Activated T-helper 1 cell treated with Interleukin-2 at 50 U/mL for 16 hours (primary cell): Measurements from ENCODE around the gene SNRNP70.
"Not testable (repeated sequence)": the region's sequence is repeated elsewhere in the genome, so short reads cannot be mapped to it uniquely, and the experiment has no call there.

Experiments
- DNase-seq: peaks from one replicate; pipeline ENCODE4 v3.0.0-alpha.2; 2020; ENCODE audit warnings: low read depth

Gene SNRNP70

DNA sequence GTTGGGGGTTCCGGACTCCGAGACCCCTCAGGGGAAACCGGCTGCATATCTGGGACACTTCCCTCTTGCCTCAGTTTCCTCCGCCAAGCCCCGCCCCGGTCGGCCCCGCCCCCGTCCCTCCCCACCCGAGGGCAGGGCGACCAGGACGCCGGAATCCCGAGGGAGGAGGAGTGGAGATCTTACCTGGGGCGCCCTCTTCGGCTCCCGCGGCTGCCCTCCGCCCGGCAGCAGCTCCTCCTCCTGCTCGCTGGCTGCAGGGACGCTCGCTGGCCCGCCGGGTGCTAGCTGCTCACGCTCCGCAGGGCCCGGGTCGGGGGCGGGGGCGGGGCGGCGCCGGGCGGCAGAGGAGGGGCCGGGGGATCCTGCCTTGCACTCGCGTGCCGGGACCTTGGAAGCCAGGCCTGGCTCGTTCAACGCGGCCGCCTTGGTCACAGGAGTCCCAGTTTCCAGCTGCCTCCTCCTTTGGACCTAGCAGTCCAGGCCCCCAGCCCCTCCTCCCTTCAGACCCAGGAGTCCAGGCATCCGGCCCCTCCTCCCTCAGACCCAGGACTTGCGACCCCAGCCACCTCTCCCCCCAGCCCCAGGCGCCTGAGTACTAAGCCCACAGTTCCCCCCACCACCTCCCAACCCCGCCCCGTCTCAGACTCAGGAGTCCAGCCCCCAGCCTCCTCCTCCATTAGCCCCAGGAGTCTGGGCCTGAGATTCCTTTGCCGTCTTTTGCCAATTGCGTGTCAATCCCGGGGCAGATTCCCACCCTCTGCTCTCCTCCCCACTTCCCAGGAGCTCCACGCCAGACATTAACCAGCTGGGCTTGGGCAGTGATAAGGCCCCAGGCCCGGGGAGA is 20.3 kb upstream of the SNRNP70 start, which contains the start of gene NTF4:
NTF4 (minus strand) TSS at position 51 of the 844 bp plus-strand sequence. CDS start 2,821 bp downstream, outside the sequence.
- no peak for DNase-seq

DNA sequence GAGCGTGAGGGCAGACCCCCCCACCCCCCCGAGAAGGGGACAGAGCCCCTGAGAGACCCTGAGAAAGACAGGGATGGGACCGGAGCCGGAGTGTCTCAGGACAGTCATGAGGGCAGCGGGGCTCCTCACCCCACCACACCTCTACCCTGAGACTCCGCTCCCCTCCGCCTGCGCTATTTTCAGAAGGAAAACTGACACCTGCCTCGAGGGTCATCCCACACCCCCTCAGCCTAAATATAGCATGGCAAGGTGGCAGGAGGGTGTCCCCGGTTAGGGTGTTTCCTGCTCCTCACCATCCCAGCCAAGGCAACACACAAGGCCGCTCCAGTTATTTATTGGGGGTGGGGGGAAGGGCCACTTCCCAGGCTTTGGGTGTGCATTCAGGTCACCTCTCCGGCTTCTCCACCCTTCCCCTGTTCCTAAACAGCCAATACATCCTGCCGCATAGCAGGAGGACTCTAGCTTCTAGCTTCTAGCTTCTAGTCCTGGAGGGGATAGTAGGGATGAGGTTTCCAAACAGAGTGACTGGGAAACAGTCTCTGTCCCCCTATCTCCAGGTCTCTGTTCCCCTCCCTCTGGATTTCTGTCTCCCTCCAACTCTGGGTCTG is 19.2 kb upstream of the SNRNP70 start:
- DNase-seq = no peak

DNA sequence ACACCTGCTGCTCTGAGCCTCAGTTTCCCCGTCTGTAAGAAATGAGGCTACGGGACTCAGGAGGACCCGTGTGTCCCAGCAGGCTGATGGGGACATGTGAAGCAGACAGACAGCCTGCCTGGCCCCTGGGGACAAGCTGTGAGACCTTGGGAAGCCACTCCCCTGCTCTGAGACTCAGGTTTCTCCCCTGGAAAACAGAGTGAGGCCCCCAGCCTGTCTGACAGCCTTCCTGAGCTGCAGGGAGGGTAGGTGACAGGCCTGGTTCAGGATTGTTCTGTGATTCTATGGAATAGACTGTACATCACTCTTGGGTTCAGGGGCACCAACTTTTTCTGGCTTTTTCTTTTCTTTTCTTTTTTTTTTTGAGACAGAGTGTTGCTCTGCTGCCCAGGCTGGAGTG is 17.7 kb upstream of the SNRNP70 start:
- DNase-seq = no peak

DNA sequence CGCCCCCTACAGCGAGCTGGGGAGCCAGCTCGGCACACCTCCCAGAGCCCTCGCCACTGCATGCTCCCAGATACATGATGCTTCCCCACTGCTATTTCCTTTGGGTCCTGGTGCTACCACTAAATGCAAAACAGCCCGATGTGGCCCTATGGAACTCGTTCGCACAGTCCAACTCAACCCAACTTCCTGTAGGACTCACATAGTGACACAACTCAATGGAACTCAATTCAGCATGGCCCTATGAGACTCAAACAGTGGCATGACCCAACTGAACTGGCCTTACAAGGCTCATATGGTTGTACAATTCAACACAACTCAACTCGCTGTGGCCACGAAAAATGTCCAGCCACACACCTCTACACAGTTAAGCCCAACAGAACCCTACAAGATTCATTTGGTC is 16.2 kb upstream of the SNRNP70 start:
- no peak for DNase-seq

DNA sequence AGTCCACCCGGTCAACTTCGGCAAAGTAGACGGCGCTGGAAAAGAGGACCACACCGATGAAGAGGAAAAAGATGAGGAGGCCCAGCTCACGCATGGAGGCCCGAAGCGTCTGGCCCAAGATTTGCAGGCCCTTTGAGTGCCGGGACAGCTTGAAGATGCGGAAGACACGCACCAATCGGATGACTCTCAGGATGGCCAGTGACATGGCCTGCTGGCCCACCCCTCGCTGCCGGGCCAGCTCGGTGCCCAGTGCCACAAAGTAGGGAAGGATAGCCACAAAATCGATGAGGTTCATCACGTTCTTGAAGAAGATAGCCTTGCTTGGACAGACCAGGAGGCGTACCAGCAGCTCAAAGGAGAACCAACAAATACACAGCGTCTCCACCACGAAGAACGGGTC is 14.8 kb upstream of the SNRNP70 start:
- DNase-seq = no peak

DNA sequence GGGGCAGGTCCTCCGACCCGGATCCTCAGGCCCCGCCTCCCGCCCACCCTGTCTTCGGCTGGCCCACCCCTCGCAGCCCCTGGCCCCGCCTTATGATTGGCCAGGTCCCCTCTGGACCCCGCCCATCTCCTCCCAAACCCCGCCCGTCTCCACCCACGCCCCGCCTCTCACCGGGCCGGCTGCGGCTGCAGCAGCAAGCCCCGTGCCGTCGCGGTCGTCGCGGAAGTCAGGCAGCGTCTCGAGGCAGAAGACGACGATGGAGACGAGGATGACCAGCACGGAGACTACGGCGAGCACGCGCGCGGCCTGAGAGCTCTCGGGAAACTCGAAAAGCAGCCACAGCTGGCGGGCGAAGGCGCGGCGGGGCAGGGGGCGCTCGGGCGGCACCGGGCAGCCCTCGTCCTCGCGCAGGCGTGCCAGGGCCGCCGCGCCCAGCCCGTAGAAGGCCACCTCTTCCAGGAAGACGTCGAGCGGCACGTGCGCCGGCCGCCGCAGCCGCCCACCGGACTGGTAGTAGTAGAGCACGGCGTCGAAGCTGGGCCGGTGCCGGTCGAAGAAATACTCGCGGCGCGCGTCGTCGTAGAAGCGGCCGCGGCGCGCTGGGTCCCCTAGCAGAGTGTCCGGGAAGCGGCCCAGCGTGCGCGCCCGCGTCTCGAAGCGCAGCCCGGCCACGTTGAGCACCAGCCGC is 13.2 kb upstream of the SNRNP70 start:
- no peak for DNase-seq

DNA sequence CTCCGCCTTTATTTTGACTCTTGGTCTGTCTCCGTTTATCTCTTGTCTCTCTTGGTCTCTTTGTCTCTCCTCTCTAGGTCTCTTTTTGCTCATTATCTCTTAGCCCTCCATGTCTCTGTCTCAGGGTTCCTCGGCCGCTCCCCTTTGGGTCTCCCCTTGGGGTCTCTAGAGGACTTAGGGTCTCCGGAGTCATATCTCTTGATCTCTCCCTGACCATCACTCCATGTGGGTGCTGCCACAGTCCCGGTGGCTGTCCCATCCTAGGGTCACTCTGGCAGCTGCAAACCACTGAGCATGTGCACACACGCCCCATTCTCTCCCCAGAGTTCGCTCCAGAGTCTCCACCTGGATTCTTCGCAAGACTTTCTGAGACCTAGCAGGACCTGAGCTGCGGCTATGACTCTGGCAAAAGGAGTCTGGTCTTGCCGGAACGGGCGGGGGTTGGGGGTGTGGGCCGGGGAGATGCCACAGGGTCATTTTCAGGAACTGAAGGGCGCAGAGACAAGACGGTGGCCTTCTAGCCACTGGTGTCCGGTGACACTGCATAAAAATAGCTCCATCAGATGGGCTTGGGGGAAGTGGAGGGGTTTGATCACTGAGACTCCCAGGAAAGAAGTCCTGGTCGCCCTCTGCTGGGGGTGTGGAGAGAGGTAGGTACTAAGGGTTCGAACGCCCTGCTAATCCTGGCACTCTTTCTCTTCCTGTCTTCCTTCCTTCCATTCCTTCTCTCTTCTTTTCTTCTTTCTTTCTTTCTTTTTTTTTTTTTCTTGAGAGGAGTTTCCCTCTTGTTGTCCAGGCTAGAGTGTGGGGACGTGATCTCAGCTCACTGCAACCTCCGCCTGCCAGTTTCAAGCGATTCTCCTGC is 11.5 kb upstream of the SNRNP70 start:
- DNase-seq = no peak

- DNase-seq = not testable (repeated sequence)
Measured at GRCh38 chr19:49074869-49075268, 10.4 kb upstream of the SNRNP70 start.

DNA sequence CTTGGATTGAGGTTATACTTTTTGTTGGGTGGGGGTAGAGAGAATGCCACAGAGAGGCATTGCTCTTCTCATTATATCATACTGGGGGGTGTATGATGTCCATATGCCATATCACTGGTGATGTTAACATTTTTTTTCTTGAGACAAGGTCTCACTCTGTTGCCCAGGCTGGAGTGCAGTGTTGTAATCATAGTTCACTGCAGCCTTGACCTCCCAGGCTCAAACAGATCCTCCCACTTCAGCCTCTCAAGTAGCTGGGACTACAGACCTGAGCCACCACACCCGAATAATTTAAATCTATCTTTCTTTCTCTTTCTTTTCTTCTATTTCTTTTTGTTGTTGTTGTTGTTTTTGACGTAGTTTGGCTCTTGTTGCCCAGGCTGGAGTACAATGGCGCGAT is 4.9 kb upstream of the SNRNP70 start:
- no peak for DNase-seq

GRCh38 chr19:49081273-49081672 is 4.0 kb upstream of the SNRNP70 start:
- DNase-seq = no peak

- no peak for DNase-seq
Measured at GRCh38 chr19:49084206-49085019, 838 bp upstream of the SNRNP70 start.

DNA sequence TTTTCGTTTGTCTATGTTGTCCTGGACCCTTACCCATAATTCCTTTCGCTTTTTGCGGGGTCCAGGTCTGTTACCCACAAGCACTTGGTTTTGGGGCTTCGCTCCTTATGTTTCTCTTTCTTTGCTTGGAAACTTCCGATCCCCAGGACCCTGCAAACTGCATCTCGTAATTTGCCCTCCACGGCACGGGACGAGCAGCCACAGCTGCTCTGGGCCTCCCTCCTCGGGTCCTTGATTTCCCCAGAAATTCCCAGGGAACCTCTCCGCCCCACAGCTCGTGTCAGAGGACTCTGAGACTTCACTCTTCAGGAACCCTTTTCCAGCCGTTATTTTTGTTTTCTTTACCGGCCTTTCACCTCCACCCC is 599 bp downstream of the SNRNP70 start:
- DNase-seq = no peak

GRCh38 chr19:49086296-49086695 is 1.0 kb downstream of the SNRNP70 start:
- no peak for DNase-seq

DNA sequence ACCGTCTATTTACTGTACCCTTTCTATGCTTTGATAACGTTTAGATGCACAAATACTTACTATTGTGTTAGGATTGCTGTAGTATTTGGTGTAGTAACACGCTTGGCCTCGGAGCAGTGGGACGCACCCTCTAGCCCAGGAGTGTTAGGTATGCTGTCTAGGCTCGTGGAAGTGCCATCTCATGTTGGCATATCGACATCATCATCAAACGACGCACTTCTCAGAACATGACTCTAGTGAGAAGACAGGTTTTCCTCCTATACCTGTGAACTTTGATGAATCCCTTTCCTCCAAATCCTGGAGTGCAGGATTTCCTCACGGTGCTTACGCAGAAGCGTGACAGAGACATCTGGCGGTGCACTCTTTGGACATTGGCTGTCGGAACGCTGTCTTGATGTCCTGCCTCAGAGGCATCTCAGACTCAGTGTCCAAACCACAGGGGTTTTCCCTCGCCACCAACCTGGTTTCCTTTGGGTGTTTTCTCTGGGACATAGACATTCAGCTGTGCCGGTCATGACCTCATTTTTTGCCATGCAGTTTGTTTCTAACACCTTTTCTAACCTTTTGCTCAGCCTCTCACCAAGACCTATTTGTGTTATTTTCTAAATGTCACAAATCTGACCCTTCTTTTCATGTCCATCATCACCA is 6.3 kb downstream of the SNRNP70 start:
- no peak for DNase-seq

GRCh38 chr19:49092686-49093085 is 7.4 kb downstream of the SNRNP70 start:
- no peak for DNase-seq

GRCh38 chr19:49094505-49095482 is 9.5 kb downstream of the SNRNP70 start:
- no peak for DNase-seq

- DNase-seq = peak; percentile 51
Measured at GRCh38 chr19:49097453-49098288, 12.4 kb downstream of the SNRNP70 start.

- DNase-seq = no peak
Measured at GRCh38 chr19:49098795-49099194, 13.5 kb downstream of the SNRNP70 start.

GRCh38 chr19:49101160-49101559 is 15.9 kb downstream of the SNRNP70 start:
- DNase-seq = no peak
